ENCODE results near the gene ECE2.
"Not testable (repeated sequence)": the region's sequence is repeated elsewhere in the genome, so short reads cannot be mapped to it uniquely, and the experiment has no call there.

ECE2 gene

DNA sequence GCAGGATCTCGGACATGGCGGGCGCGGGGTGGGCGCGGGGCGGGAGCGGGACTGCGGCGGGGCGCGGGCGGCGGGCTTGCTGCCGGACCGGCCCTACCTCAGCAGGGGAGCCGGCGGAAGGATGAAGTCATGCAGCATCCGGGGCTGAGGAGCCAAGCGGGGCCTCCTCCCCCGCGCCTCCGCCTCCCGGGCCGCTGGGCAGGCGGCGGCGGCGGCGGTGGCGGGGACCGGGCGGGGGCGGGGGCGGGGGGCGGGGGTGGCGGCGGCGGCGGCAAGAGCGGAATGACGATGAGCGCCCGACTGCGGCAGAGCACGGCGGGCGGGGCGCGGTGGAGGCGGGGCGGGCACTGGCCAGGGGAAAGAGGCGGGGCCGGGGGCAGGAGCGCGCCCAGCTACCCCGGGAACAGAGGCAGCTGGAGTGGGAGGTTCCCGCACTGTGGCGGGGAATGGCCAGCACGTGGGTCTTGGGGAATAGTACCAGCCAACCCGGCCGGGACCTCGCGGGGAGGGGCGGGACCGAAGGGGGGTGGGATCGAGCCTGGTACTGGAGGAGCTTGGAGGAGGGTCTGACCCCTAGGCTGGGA, 14.5 kb upstream of the ECE2 start, which contains the start of gene CAMK2N2:
Gene CAMK2N2 (minus strand): TSS at position 284 of the 584 bp plus-strand sequence. CDS start 268 bp downstream, at position 16.
- peak within 1 kb of the TSS; percentile 57 for H3K4me3 ChIP-seq (ENCODE audit: low read length)
- DNase-seq (ENCODE audit: low read depth, low spot score) = no peak

DNA sequence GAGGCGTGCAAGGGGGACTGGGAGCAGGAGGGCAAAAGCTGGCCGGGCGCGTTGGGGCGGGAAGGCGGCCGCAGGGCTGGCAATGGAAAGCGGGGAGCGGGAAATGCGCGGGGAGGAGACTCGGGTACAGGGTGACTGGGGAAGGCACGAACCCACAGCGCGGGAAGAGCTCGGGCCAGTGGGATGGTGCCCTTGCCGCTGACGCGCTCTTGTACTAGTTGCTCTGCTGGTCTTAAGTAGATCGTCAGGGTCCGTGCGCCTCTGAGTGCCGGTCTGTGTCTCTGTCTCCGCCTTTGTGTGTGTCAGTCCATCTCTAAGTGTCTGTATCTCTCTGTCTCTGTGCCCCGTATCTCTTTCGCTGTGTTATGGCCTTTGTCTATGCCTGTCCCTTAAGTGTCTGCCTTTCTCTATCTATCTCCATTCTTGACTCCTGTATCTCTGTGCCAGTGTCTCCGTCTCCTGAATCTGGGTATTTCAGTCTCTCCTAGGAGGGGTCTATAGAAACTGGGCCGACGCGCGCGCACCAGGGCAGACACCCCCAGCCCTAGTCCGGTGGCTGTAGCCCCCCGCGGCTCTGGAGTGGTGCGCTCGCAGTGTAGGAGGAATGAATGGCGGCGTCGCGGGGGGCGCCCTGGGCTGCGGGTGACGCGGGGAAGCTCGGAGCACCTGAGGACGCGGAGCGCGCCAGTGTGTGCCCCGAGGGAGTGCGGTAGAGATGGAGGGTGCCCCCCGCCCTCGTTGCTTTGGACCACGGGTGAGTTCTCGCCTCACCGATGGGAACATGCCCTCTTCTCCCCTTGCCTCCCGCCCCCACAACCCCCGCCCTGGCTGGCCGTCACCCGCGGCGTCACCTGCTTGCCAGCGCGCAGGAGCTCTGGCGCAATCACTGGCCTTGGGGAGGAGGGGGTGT, 13.7 kb upstream of the ECE2 start:
- no peak for DNase-seq (ENCODE audit: low read depth, low spot score)

DNA sequence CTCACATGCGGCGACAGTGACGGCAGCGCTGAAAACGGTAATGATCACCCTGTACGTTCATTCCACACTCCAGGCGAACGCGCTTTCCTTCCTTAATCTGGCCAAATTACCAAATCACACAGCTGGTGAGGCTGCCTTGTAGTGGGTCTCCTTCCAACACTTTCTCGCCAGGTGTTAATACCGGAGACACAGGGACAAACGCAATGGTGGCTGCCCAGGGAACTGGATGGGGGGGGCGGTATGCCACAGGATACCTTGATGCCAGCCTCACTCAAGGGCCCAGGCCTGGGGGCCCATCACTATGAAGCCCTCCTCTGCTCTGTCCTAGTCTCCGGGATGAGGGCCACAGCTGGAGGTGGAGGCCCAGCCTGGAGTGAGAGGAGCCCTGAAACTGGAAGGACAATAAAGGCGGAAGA, 13.1 kb upstream of the ECE2 start:
- no peak overlapping the region for H3K4me3 ChIP-seq (ENCODE audit: low read length)
- no peak for DNase-seq (ENCODE audit: low read depth, low spot score)

More for the DNA sequence above, 13.7 kb upstream of the ECE2 start:
- H3K4me3 ChIP-seq (ENCODE audit: low read length) = peak overlapping the region; percentile 57

DNA sequence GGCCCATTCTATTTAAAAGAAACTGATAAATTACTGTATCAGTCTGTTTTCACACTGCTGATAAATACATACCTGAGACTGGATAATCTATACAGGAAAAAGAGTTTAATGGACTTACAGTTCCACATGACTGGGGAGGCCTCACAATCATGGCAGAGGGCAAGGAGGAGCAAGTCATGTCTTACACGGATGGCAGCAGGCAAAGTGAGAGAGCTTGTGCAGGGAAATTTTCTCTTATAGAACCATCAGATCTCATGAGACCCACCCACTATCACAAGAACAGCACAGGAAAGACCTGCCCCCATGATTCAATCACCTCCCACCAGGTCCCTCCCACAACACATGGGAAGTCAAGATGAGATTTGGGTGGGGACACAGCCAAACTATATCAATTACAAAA, 8.6 kb upstream of the ECE2 start:
- DNase-seq (ENCODE audit: low read depth, low spot score); H3K4me3 ChIP-seq (ENCODE audit: low read length): not testable (repeated sequence)

DNA sequence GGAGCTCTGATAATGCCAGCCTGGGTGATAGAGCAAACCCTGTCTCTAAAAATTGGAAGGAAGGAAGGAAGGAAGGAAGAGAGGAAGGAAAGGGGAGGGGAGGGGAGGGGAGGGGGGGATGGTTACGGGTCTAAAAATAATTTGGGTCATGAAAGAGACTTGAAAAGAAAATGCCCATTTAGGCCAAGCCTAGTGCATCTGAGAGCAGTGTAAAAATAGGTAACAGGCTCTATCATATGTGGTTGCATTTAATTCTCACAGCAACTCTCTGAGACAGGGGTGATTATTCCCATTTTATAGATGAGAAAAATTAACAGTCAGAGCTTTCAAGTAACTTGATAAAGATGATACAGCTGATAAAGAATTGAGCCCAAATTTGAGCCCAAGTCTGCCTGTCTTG, 3.6 kb upstream of the ECE2 start:
- no peak overlapping the region for H3K4me3 ChIP-seq (ENCODE audit: low read length)
- no peak for DNase-seq (ENCODE audit: low read depth, low spot score)

DNA sequence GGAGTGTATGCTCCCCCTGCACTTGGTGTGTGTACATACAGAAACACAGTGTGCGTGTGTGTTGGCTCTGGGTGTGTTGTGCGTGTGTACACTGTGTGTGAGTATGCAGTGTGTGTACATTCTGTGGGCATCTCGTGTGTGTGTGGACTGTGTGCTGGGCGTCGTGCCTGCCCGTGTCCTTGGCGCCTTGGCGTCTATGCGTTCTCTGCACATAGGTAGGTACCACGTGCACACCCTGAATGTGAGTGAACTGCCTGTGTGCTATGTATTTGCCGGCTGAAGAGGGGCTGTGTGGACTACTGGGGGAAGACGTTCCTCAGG, 481 bp upstream of the ECE2 start:
- DNase-seq (ENCODE audit: low read depth, low spot score) = no peak
- H3K4me3 ChIP-seq (ENCODE audit: low read length) = no peak overlapping the region

DNA sequence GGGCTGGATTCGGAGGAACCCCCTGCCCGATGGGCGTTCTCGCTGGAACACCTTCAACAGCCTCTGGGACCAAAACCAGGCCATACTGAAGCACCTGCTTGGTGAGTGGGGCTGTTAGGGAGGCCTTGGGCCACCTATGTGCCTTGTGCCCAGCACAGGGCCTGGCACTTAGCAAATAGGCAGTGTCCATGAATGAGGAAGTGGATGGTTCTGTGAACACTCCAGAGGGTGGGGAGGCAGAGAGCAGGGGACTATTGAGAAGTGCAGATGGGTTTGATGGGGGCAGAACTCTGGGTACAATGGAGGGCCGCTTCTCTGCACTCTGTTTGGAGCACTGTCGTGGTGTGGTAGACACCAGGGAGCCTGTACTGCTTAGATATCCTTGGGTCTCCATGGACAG, 1.5 kb downstream of the ECE2 start:
- no peak overlapping the region for H3K4me3 ChIP-seq (ENCODE audit: low read length)
- DNase-seq (ENCODE audit: low read depth, low spot score) = no peak

DNA sequence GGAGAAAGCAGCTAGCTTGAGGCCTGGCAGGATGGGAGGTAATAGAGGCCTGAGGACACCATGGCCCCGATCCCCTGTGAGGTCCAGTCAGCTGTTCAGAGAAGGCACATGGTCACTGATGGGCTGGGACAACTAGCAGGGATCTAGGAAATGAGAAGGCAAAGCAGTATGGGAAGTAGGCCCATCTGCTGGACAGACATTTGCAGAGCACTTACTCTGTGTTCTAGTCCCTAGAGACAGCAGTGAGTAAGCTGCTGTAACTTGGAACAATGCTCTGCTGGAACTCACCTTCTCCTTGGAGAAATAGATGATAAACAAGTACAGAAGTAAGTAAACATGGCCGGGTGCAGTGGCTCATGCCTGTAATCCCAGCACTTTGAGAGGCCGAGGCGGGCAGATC, 7.1 kb downstream of the ECE2 start:
- H3K4me3 ChIP-seq (ENCODE audit: low read length) = no peak overlapping the region
- no peak for DNase-seq (ENCODE audit: low read depth, low spot score)

DNA sequence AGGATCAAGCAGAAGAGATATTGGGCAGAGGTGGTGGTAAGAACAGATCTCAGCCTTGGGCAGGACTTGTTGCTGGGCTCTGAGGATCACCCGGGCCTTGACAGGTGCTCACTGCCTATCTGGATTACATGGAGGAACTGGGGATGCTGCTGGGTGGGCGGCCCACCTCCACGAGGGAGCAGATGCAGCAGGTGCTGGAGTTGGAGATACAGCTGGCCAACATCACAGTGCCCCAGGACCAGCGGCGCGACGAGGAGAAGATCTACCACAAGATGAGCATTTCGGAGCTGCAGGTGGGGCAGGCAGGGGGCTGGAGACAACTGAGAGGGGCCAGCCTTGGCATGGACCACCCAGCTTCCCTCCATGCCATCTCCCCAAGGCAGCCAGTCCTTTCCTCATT, 7.9 kb downstream of the ECE2 start:
- DNase-seq (ENCODE audit: low read depth, low spot score) = no peak
- no peak overlapping the region for H3K4me3 ChIP-seq (ENCODE audit: low read length)

DNA sequence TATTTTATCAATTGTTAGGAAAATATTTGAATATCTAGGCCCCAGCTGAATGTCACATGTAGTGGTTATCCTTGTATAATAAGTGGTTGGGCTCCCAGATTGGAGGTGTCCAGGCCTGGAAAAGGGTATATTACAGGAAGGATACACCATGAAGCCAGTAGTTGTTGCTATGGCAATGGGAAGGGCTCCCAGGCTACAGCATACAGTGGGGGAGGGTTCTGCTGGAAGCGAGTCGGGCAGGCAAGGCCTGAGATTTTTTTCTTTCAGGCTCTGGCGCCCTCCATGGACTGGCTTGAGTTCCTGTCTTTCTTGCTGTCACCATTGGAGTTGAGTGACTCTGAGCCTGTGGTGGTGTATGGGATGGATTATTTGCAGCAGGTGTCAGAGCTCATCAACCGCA, 8.9 kb downstream of the ECE2 start:
- no peak overlapping the region for H3K4me3 ChIP-seq (ENCODE audit: low read length)
- DNase-seq (ENCODE audit: low read depth, low spot score) = no peak

DNA sequence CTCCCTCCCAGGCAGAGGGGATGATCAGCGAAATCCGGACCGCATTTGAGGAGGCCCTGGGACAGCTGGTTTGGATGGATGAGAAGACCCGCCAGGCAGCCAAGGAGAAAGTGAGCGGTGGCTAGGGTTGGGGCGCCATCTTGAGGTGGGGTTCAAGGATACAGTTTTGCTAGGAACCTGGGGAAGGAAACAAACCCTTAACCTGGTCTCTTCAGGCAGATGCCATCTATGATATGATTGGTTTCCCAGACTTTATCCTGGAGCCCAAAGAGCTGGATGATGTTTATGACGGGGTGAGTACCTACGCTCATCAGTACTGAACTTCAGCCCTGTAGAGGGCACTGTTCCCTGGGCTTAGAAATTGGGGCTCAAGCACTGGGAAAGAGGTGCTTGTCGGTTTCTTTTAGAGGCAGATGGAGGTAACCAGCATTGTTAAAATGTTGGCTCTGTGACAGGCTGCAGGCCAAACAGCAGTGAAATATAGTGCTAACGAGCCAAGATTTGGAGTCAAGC, 13.7 kb downstream of the ECE2 start:
- peak; percentile 44 for DNase-seq (ENCODE audit: low read depth, low spot score)

DNA sequence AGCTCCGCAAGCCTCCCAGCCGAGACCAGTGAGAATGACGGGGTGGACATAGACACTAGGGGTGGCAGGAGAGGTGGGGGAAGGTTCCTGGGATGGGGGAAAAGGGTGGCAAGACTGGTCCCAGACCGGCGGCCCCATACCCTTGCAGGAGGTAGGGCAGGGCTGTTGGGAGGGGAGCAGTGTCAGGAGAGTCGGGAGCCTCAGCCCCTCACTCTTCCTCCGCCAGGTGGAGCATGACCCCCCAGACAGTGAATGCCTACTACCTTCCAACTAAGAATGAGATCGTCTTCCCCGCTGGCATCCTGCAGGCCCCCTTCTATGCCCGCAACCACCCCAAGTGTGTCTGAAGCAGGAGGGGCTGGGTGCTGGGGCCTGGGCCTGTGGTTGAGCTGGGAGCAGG, 14.5 kb downstream of the ECE2 start:
- no peak for DNase-seq (ENCODE audit: low read depth, low spot score)
- no peak overlapping the region for H3K4me3 ChIP-seq (ENCODE audit: low read length)

More for the DNA sequence above, 13.7 kb downstream of the ECE2 start:
- H3K4me3 ChIP-seq (ENCODE audit: low read length) = no peak overlapping the region

DNA sequence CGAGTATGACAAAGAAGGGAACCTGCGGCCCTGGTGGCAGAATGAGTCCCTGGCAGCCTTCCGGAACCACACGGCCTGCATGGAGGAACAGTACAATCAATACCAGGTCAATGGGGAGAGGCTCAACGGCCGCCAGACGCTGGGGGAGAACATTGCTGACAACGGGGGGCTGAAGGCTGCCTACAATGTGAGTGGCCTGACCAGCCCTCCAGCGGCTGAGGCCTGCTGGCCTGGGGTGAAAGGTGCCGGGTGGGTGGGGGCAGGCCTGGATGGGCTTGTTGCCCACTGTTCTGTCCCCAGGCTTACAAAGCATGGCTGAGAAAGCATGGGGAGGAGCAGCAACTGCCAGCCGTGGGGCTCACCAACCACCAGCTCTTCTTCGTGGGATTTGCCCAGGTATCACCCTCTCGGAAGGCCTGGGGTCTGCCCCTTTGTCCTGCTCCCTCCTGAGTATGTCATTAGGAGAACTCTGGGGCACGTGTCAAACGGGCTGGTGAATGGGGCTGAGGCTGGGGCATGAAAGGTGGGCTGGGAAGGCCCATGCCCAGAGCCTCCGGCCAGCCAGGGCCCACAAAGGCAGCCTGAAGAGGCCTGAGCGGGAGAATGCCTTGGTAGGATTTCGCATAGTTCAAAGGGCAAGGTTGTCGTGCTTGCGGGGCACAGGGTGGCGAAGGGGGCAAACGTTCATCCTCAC, 15.4 kb downstream of the ECE2 start:
- no peak for DNase-seq (ENCODE audit: low read depth, low spot score)
- H3K4me3 ChIP-seq (ENCODE audit: low read length) = no peak overlapping the region

DNA sequence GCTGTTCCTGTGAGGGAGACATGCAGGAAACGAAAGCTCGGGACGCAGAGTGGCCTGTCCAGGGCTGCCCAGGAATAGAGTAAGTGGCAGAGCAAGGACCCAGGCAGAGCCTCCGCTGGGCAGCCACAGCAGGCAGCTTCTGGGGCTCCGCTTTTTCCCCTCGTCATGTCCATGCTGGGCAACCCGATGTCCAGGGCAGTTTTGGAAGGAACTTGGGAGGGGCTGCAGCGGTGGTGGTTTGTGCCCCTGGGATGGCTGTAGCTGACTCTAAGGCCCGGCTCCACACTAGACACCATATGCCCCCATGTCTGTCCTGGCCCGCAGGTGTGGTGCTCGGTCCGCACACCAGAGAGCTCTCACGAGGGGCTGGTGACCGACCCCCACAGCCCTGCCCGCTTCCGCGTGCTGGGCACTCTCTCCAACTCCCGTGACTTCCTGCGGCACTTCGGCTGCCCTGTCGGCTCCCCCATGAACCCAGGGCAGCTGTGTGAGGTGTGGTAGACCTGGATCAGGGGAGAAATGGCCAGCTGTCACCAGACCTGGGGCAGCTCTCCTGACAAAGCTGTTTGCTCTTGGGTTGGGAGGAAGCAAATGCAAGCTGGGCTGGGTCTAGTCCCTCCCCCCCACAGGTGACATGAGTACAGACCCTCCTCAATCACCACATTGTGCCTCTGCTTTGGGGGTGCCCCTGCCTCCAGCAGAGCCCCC, 16.1 kb downstream of the ECE2 start:
- H3K4me3 ChIP-seq (ENCODE audit: low read length) = no peak overlapping the region
- DNase-seq (ENCODE audit: low read depth, low spot score) = no peak

DNA sequence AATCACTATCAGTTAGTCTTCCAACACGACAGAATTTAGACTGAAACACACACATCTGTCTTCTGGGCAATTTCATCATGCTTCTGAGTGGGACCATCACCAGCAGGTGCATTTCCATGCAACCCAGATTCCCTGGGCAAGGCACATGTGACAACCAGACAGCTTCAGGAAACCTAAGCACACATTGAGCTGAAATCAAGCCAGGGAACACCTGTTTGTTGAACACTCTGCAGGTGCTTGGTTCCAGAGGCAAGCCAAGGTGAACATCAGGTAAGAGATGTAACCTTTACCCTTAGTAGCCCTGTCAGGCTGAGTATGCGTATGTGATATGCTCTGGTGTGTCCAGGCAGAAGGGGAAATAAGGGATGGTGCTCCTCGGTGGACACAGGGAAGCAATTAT, 19.9 kb downstream of the ECE2 start:
- H3K4me3 ChIP-seq (ENCODE audit: low read length) = no peak overlapping the region
- no peak for DNase-seq (ENCODE audit: low read depth, low spot score)

DNA sequence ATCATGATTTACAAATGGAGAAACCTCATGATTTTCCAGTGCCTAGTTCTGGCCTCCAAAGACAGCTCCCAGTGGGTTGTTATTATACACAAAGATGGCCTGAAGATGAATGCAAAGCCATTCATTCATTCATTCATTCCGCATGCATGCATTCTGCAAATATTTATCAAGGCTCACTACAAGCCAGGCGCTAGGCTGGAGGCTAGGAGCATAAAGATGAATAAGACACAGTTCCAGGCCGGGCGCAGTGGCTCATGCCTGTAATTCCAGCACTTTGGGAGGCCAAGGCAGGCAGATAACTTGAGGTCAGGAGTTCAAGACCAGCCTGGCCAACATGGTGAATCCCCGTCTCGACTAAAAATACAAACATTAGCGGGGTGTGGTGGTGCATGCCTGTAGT, 20.8 kb downstream of the ECE2 start:
- DNase-seq (ENCODE audit: low read depth, low spot score) = no peak
- H3K4me3 ChIP-seq (ENCODE audit: low read length) = no peak overlapping the region

DNA sequence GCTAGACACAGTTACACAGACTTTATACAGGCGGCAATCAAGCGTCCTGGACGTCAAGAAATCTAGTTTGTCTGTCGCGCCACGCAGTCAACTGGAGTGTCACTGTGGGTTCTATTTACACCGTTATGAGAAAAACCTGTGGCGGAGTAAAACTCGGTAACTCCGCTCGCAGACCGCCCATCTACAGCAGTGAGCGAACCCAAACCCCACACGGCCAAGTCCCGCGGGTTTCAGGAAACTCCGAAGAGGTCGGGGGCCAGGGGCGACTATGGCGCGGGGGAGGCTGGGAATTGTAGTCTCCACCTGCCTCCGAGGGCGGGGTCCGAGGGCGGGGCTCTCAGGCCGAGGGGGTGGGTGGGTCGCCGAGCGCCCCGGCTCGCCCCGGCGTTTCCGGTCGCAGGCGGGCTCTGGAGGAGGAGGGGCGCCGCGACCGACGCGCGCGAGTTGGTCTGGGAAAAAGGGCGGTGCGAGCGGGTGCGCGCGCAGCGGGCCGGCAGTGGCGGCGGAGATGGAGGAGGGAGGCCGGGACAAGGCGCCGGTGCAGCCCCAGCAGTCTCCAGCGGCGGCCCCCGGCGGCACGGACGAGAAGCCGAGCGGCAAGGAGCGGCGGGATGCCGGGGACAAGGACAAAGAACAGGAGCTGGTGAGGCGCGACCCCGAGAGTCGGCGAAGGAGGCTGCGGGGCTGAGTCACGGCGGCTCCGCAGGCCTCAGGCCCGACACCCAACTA, 23.1 kb downstream of the ECE2 start, which contains the start of gene PSMD2:
Gene PSMD2 (plus strand): TSS at position 483 of the 729 bp plus-strand sequence. CDS start 26 bp downstream, at position 509.
- DNase-seq (ENCODE audit: low read depth, low spot score) = peak; percentile 91
- peak within 1 kb of the TSS; percentile 68 for H3K4me3 ChIP-seq (ENCODE audit: low read length)

DNA sequence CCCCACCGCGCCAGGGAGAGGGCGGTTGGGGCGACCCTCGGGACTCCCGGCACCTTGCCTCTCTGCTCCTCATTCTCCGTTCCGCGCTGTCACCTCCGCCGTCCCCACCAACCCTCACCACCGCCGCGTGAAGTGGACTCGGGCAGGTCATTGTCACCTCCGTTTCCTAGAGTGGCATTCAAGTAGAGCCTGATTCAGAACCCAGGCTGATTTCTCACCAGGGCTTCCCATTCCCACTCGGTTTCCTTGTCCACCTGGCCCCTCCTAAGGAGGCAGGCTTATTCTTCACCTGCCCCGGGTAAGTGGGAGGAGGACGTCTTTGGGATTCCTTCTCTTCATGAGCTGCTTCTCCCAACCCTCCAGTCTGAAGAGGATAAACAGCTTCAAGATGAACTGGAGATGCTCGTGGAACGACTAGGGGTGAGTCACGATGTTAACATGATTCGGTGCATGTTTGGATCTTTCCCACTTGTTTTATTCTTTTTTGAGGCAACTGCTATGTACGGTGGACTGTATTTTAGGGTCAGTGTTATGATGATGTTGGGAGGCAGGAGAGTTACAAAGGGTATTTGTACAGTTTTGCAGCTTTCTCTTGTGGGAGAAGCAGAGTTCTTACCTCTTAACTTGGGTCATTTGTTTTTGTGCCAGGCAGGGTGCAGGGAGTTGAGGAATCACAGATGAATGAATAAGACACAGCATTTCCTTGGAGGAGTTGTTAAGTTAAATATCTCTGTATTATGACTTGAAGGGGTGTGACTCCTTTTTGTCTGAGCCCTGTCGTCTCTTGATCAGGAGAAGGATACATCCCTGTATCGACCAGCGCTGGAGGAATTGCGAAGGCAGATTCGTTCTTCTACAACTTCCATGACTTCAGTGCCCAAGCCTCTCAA, 23.9 kb downstream of the ECE2 start:
- peak overlapping the region; percentile 68 for H3K4me3 ChIP-seq (ENCODE audit: low read length)
- no peak for DNase-seq (ENCODE audit: low read depth, low spot score)

Data from Jurkat, Clone E6-1 (cell line).